NCI-H146 treated with DMSO at 0.1 percent for 48 hours (cell line): Measurements from ENCODE around the gene EHF.
A peak's percentile ranks its signal among the peaks of the same experiment; 100 is the strongest.
"Not testable (repeated sequence)": the region's sequence is repeated elsewhere in the genome, so short reads cannot be mapped to it uniquely, and the experiment has no call there.

Experiments
- DNase-seq: peaks from one replicate; lab custom pipeline; 2025; ENCODE audit not compliant: unreplicated experiment; lab: John Stamatoyannopoulos, UW

The EHF gene

DNA sequence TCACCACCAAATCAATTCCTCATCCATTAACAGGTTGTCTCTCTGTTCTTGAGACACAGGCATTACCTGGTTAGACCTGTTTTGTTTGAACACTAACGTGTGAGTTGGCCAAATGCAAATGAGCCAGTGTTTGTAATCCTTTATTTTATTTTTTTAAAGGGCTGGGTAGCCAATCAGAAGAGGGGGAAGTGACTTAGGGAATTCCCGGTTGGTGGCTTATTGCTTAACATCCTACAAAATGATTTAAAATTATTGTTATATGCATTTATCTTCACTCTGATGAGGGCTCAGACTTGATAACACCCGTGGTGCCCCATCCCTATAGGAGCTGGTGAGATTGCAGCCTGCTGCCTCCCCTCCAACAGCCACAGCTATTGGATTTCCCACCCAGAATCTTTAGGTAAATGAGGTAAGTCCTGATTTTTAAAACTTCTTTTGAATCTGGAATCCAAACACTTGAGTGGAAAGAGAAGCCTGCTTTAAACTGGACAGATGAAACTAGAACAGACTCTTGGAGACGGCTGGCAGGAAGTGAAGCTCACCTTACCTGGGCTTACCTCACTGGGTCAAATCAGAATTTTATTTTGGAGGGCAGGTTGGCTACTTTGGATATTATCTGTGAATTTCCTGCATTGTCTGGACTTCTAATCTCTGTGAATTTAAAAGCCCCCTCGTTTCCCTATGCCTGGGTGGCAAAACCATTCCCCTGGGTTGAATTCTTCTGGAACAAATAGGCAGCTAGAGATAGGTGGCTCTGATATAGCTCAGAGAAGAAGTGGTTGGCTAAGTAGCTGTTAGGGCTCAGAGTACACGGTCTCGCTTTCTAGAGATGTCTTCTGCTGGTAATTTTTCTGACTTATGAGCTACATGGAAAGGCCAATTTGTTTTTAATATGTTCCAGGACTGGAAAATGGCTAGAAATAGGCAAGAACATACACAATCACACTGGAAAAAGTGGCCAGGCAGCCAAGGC, at the start of gene EHF:
Gene EHF (plus strand): TSS at position 274 of the 973 bp plus-strand sequence. CDS start 21,538 bp downstream, outside the sequence.
- no peak for DNase-seq

DNA sequence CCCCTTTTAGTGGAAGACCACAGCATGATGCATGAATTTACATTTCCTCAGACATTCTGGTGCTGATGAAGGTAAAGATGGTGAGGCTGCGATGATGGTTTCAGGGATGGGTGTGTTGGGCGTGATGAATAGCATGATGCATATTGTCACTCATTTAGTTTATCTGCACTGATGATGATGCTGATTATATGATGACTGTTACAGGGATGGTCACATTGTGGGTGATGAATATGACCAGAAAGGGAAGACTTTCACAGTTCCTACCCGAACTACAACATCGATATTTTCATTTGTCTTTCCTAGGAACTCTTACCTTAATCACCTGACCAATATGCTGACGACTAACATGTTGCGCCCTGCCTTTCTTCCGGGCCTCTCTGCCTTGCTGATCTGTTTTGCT, 47.4 kb upstream of the EHF start:
- DNase-seq, result no peak

DNA sequence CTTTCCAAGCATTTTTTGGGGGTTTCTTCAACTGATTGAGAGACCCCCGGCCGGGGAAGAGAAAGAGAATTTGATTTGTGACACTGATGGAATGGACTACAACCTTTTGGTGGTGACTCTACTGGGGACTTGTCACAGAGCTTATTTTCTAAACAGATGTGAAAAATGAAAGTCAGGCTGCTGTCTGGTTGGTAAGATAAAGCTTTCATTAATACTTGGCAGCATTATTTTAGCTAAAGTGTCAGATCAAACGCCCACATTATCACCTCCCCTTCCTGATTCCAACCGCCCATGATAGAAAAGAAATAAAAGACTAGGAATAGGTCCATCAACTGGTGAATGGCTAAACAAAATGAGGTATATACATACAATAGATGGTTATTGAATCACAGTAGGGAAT, 45.6 kb upstream of the EHF start:
- no peak for DNase-seq

DNA sequence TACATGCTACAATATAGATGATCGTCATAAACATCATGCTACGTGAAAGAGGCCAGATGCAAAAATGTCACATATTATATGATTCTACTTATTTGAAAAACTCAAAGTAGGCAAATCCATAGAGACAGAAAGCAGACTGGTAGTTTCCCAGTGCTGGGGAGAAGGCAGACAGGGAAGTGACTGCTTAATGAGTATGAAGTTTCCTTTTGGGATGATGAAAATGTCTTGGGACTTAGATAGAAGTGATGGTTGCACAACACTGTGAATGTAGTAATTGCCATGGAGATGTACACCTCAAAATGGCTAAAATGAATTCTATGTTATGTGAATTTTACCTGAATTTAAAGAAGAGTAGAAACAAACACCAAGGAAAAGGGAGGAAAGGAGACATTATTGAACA, 45.2 kb upstream of the EHF start:
- DNase-seq, result no peak

DNA sequence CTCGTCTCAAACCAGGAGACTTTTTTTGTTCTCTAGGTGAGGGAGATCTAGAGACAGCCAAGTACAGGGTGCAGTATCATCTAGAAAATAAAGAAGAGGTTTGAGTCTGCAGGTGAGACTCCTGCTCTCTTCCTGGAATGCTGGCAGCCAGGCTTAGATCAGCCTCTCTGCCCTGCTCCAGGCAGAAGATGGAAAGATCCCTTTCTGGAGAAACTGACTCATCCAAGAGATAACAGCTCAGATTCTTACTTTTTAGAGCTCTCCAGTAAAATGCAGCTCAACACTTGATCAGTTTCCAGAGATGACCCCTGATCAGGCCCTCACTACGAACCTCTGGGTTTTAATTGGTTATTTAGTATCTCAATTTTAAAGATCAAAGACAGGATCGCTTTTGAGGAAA, 44.6 kb upstream of the EHF start:
- no peak for DNase-seq

DNA sequence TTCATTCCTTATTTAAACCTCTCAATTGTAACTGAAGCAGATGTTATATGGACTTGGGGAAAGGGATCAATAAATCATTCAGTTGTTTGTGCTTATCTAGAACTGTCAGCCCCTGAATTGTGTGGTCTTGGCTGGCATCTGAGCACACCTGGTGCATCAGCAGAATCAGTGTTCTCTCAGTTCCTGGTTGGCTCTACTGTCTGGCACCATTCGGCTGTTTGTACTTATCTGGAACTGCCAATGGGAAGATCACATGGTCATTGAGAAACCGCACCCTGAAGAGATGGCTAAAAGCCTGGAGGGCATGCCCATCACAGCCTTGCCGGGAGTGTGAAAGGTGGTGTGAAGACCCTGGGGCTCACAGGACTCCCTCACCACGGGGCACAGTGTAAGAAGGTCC, 37.1 kb upstream of the EHF start:
- no peak for DNase-seq

DNA sequence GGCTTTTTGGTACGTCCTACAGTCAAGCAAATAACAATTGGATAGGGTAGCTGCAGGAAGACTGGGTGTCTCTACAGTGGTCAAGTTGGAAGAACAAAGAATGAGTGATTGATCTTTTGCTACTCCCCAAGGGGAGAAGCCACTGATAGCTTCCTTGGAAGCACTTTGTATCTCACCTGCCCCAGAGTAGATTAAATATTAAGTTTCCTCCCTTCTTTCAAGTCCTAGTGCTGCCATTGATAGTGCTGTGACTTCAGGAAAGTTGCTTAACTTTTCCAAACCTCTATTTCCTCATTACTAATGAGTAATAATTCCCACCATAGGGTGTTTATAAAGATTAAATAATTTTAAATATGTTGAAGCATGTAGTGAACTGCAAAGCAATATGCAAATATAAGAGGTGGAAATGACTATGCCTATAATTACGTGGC, 35.6 kb upstream of the EHF start:
- DNase-seq, result no peak

DNA sequence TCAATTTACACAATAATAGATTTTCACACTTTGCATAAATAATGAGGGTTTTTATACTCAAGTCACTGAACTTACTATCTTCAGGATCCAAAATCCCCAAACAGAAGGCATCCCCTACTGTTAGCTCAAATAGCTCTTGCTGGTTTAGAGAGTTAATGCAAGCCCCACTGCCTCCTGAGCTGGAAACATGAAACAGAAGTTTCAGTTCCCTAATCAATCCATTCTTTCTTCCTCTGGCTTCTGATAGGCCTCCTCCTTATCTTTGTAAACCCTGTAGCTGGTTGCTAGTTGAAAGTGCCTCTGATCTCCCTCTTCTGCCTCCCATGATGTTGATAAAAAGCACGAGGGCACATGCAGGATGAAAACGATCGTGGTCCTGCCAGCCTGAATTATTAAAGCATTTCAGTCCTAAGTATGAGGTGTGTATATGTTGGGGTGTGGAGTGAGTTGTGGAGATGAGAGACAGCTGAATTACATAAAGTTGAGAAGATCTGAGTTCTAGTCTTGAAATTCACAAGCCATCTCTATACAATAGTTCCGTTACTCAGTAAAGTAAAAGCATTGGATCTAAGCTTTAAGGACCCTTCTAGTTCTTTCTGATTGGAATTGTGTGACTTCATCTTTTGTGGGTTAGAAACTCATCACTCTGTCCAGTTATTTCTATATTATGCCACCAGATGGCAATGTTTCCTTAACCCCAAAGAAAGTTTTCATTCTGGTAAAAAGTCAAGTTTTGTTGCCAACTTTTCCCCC, 35.0 kb upstream of the EHF start:
- DNase-seq, result peak; percentile 83

DNA sequence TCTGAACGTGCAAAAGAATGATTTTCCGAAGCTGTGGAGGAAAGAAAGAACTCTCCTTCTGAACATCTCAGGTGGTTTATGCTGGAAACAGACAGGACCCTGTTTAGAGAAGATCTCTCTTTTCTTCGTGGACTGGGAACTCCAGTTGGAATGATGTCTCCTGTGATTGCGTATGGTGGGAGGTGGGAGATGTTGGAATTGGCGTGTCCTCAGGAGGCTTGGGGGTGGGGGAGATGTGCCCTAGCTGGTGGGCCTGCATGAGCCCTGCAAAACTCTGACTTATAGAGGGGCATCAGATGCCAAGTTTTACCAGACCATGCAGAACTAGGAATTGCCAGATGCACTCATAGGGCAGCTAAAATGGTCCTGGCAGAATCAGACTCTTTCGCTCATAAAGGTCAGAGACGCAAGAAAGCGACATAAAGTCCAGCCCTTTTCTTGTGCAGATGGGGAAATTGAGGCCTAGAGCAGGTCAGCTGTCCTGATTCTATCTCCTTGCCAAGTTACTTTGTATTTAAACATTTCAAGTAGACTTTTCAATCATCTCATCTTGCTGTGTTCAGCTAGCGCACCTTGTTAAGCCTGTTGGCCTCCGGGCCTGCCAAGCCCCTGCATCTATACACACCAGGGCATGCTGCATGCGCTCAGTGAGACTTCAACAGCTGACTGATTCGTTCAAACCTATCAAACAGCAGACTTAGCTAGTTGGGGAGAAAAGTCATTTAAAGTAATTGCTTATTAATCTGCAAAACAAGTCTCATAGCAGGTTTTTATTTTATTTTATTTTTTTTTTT, 34.2 kb upstream of the EHF start:
- no peak for DNase-seq

DNA sequence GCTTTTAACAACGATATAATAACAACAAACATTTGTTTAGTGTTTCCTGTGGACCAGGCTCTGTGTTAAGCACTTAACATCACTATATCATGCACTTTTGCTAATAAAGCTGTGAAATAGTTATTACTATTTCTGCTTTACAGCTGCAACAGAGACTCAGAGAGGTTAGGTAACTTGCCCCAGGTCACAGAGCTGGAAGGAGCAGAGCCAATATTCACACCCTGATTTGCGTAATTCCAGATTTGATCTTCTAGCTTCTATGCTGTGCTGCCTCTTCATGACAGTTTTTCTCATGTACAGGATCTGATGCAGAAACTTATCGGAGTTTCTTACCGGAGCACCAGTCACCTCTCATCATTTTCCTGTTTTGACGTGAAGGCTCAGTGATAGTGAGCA, 33.6 kb upstream of the EHF start:
- no peak for DNase-seq

DNA sequence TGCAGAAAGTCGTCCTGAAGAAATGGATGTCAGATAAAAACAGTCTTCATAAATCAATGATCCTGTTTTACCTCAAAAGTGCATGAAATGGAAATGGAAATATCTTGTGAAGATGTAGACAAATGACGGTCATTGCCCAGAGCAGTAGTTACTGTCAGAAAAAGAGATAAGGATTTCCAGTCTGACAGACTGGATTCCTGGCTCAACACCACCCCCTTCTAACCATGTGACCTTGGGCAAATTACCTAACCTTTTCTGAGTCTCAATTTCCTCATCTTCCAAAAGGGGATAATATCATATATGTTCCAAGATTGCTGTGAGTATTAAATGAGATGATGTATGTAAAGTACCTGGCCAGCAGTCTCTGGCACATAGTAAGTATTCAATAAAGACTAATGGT, 32.9 kb upstream of the EHF start:
- no peak for DNase-seq

DNA sequence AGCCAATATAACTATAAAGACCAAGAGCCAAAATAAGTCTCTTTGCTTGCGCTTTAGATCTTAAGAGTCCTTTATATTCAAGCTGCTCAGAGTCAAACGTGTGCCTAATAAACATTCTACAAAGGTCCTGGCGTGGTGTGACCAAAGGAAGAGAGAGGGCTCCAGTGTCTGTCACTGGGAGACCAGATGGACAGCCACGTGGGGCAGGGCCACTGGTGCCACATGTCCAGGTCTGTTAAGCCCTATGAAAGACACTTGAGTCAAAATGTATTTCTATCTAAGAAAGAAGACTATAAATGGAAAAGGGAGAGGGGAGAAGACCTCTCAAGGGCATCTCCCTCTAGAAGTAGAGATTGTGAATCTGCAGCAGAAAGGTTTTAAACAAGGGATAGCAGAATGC, 32.2 kb upstream of the EHF start:
- no peak for DNase-seq

DNA sequence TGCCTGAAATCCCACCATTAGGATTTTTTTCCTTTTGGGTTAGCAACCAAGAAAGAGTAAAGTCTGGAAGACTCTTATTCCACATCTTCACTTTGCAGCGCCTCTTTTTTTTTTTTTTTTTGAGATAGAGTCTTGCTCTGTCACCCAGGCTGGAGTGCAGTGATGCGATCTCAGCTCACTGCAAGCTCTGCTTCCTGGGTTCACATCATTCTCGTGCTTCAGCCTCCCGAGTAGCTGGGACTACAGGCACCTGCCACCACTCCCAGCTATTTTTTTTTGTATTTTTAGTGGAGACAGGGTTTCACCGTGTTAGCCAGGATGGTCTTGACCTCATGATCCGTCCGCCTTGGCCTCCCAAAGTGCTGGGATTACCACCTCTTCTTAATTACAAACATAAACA, 31.7 kb upstream of the EHF start:
- not testable (repeated sequence) for DNase-seq

DNA sequence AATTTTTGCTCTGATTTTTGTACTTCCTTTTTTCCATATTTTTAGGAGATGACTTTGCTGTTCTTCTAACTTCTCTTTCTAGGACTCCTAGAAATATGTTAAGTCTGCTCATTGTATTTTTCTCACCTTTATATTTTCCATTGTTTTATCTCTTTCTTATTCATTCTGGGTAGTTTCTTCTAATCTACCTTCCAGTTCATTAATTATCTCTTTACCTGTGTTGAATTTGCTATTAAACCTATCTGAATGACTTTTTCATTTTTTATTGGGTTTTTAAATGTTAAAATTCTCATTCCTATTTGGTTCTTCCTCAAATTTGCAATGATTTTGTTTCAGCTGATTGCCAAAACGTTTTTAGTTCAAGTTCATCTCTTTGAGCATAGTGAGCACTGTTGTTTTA, 27.8 kb upstream of the EHF start:
- no peak for DNase-seq

DNA sequence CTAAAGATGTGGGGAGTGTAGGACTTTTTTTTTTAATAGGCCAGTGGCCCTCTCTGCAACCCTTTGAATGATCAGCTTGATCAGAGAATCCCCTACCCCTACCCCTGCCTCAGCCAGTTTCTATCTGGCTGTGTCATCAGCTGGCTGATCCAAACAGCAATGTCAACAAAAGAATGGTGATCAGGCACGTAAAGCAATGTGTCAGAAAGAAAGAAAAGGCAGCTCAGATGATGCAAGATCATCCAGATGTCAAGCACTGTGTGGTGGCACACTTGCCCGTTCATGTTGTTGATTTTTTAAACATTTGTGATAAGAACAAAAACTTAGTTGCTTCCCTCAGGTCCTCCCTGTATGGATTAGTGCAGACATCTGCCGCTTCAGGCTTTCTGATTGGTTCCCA, 26.3 kb upstream of the EHF start:
- DNase-seq, result no peak

DNA sequence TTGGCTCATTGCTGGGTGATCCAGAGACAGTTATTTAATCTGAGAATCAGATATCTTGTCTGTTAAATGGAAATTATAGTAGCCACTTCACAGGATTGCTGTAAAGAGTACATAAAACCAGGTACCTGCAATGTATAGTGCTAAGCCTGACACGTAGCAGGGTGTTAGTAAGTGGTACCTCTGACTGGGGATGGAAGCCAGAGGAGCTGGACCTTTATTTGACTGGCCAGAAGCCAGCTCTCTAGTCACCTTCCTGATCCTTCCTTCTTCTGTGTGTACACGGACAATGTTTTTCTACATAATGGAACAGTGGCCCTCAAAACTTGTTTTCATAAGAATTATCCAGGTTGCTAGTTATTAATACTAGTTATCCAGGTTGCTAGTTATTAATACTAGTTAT, 25.5 kb upstream of the EHF start:
- DNase-seq, result no peak

DNA sequence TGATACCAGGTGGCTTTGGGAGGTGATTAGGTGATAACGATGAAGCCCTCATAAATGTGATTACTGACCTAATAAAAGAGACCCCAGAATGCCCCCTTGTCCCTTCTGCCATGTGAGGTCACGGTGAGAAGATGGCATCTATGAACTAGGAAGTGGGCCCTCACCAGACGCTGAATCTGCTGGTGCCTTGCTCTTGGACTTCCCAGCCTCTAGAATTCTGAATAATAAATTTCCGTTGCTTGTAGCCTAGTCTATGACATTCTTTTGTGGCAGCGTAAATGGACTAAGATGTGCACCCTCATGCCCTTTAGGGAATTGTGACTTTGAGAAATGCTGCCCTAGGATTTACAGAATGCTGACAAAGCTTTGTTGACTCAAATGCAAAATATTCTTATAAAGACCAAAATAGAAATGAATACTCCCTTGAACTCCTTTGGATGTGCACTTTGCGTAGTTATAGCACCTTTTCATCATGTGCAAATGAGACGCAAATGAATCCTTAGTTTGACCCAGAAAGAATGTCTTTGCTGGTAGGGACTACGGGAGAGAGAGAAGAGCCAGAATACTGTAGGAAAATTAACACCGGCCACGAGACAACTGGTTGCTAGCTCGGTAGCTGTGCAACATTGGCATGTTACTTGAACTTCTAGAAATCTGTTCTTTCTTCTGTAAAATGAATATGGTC, 24.8 kb upstream of the EHF start:
- no peak for DNase-seq

DNA sequence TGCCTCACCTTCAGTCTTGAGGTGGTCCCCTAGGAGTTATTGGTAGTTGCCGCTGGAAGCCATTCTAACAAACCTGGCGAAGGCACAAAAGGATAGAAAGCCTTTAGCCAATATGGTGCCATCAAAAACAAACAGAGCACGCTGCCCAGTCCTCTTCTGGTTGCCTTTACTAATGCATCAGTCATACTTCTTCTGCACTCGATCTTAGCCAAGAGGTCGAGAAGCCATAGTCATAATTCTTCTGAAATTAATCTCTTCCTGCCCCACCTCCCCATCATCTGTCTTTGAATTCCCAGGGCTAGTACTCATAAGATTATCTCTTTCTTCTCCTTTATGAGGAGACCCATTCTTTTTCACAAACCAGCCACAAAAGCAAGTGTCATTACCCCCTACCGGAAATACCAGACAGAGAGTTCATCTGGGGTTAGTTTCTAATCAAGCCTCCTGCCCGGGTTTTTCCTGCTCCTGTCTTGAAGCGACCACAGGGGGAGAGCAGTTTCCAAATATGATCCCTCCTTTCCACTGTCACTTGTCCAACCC, 21.4 kb upstream of the EHF start:
- DNase-seq, result no peak

DNA sequence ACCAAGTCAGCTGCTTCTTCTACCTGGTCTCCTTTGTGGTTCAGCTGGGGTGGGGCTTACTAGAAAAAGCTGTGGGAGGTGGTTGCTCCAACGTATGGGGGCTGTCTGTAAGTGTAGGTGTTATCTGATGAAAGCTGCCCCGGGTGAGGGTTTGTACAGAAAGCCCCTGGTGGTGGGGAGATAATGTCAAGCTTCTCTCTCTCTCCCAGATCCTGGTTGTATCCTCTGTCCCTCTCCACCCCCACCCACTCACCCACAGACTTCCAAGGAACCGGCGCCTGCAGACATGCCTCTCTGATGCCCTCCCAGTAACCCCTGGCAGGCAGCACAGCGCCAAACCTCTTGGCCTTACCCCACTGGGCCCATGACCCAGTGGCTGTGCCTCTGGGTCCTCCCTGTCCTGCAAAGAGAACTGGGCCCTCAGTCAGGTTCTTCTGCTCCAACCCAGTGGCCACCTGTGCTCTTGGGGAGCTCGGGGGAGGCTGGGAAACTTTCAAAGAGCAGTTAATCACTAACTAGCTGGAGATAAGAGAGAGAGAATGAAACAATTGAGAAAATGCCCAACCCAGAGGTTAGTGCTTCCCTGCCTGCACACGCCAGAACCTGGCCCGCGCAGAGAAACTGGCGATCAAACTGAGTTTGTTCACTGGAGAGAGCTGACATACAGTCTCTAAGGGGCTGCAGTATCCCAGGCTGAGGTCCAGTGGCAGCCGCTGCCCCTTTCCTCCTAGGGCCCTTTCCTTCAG, 20.4 kb upstream of the EHF start:
- DNase-seq, result no peak

DNA sequence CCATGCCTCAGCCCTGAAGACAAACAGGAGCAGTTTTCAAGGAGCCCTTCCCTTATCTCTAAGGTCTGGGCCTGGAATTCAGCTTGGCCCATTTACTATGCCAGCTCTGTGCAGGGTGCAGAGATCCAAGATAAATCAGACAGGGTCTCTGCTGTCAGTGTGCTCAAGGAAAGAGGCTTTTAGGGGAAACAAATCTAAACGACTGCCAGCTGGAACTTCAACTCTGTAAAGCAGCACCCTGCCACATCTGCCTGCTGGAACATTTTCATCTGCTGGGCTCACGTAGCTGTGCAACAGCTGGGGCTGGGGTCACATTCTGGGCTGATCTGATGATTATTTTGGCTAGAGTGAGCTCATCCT, 19.8 kb upstream of the EHF start:
- no peak for DNase-seq
